Osteoblast (primary cell): ENCODE results near the gene LGALS14. TPM values are rescaled to one million over a fixed set of nuclear protein-coding genes. Genes with fewer than 3 reads are reported as not detected.

ENCODE experiments used
- DNase-seq: peaks from one replicate; pipeline ENCODE4 v3.0.0; 2011; ENCODE audit warnings: low spot score, mixed read lengths; ENCODE audit not compliant: insufficient read length; ENCODE audit errors: missing footprints
- H2AFZ ChIP-seq: 2 replicates; pipeline ENCODE4 v1.6.0; 2011; ENCODE audit warnings: mild to moderate bottlenecking, low read length
- H3K27ac ChIP-seq: 2 replicates; pipeline ENCODE4 v1.5.1; 2011; ENCODE audit warnings: mild to moderate bottlenecking, low read depth, low read length, moderate library complexity
- H3K27me3 ChIP-seq: 2 replicates; pipeline ENCODE4 v1.6.0; 2012; ENCODE audit warnings: mild to moderate bottlenecking, control low read depth, inconsistent platforms, low read length, moderate library complexity; ENCODE audit not compliant: insufficient read depth
- H3K36me3 ChIP-seq: 2 replicates; pipeline ENCODE4 v1.5.1; 2011; ENCODE audit warnings: mild to moderate bottlenecking, low read length, control low read depth, moderate library complexity; ENCODE audit not compliant: insufficient read depth
- H3K4me1 ChIP-seq: 2 replicates; pipeline ENCODE4 v1.5.1; 2011; ENCODE audit warnings: mild to moderate bottlenecking, low read length, control low read depth, moderate library complexity; ENCODE audit not compliant: insufficient read depth
- H3K4me2 ChIP-seq: 2 replicates; pipeline ENCODE4 v1.6.0; 2011; ENCODE audit warnings: mild to moderate bottlenecking, low read length; ENCODE audit not compliant: insufficient read depth
- H3K4me3 ChIP-seq: fragments of 200-600 bp; sonication (generic); 3 replicates; pipeline ENCODE4 v1.5.1; 2012; ENCODE audit warnings: mild to moderate bottlenecking, low read length, inconsistent platforms; ENCODE audit not compliant: insufficient read depth
- H3K79me2 ChIP-seq: 2 replicates; pipeline ENCODE4 v1.6.0; 2012; ENCODE audit warnings: mild to moderate bottlenecking, low read length, control low read depth, inconsistent platforms; ENCODE audit not compliant: insufficient read depth
- H3K9me3 ChIP-seq: 2 replicates; pipeline ENCODE4 v1.5.1; 2011; ENCODE audit warnings: low read depth, low read length, control low read depth
- H4K20me1 ChIP-seq: 2 replicates; pipeline ENCODE4 v1.6.0; 2012; ENCODE audit warnings: mild to moderate bottlenecking, low read length, control low read depth; ENCODE audit not compliant: insufficient read depth
- CTCF ChIP-seq: IDR thresholded peaks from 2 replicates; pipeline ENCODE4 v1.5.1; 2011; ENCODE audit warnings: mild to moderate bottlenecking, low read depth, low read length, moderate library complexity; ENCODE audit errors: extremely low read depth
- total RNA-seq: library from RNA; depleted of rRNA; stranded (reverse); fragments of >200 nt; gene quantifications from 2 replicates; pipeline ENCODE4 v1.2.3, GENCODE V29; 2012

Gene LGALS14
- total RNA-seq, 1 donor, result not detected

GRCh38 chr19:39735688-39736087 is 31.4 kb downstream of the LGALS14 start:
- no peak for DNase-seq
- TF ChIP-seq CTCF, result no peak
- H2AFZ ChIP-seq, result no peak overlapping the region
- H3K36me3 ChIP-seq, result no peaks in the 10 kb centered on the region
- H3K27me3 ChIP-seq, result no peaks in the 10 kb centered on the region
- H3K27ac ChIP-seq, result no peak overlapping the region
- H3K4me2 ChIP-seq, result no peak overlapping the region
- no peaks in the 10 kb centered on the region for H3K9me3 ChIP-seq
- H3K4me3 ChIP-seq, result no peak overlapping the region
- H3K4me1 ChIP-seq, result no peaks in the 10 kb centered on the region
- no peaks in the 10 kb centered on the region for H3K79me2 ChIP-seq
- no peaks in the 10 kb centered on the region for H4K20me1 ChIP-seq

- no peaks in the 10 kb centered on the region for H3K36me3 ChIP-seq
- H3K79me2 ChIP-seq, result no peaks in the 10 kb centered on the region
- no peaks in the 10 kb centered on the region for H4K20me1 ChIP-seq
- H3K27me3 ChIP-seq, result no peaks in the 10 kb centered on the region
- no peaks in the 10 kb centered on the region for H3K4me1 ChIP-seq
- no peak overlapping the region for H3K4me3 ChIP-seq
- H3K4me2 ChIP-seq, result no peak overlapping the region
- no peak overlapping the region for H3K27ac ChIP-seq
- no peak overlapping the region for H2AFZ ChIP-seq
- no peak for TF ChIP-seq CTCF
- no peak for DNase-seq
- H3K9me3 ChIP-seq, result no peaks in the 10 kb centered on the region
Measured at GRCh38 chr19:39736088-39736487, 31.8 kb downstream of the LGALS14 start.

GRCh38 chr19:39737351-39737750 is 33.1 kb downstream of the LGALS14 start:
- TF ChIP-seq CTCF, result no peak
- Histone ChIP-seq H3K36me3 (no peaks in the 10 kb centered on the region), H3K4me3 (no peak overlapping the region), H3K4me1 (no peaks in the 10 kb centered on the region), H3K4me2 (no peak overlapping the region), H3K9me3 (no peaks in the 10 kb centered on the region), H4K20me1 (no peaks in the 10 kb centered on the region), H2AFZ (no peak overlapping the region), H3K79me2 (no peaks in the 10 kb centered on the region), H3K27ac (no peak overlapping the region), H3K27me3 (no peaks in the 10 kb centered on the region)
- DNase-seq, result peak; percentile 15

- Histone ChIP-seq H3K79me2 (no peaks in the 10 kb centered on the region), H3K27me3 (no peaks in the 10 kb centered on the region), H3K4me2 (no peak within 1 kb of the TSS), H3K4me1 (no peaks in the 10 kb centered on the region), H3K36me3 (no peaks in the 10 kb centered on the region), H3K4me3 (no peak within 1 kb of the TSS), H3K9me3 (no peaks in the 10 kb centered on the region), H3K27ac (no peak within 1 kb of the TSS), H4K20me1 (no peaks in the 10 kb centered on the region), H2AFZ (no peak within 1 kb of the TSS)
- no peak for TF ChIP-seq CTCF
- DNase-seq, result no peak
Measured at GRCh38 chr19:39737891-39738290, 33.6 kb downstream of the LGALS14 start, which contains the start of gene CLC. CLC (minus strand) TSS chr19:39738029; CDS start chr19:39737952, 77 bp downstream.
